Tibial nerve (tissue), 3 donors: ENCODE data around the gene SYTL3.

Experiments used
- CTCF ChIP-seq, 5 experiments: fragments of 200-600 bp in 3 of 5; fragments of 450-650 bp in 2 of 5; sonication (generic) in 3 of 5; IDR thresholded peaks; one replicate each; pipeline ENCODE4 v1.5.1; 2016 to 2019; ENCODE audit warnings: antibody characterized with exemption in 5 of 5, mild to moderate bottlenecking in 3 of 5, moderate library complexity in 2 of 5
- POLR2A ChIP-seq, 2 donors: fragments of 450-650 bp; IDR thresholded peaks; one replicate each; pipeline ENCODE4 v1.6.1; 2017; ENCODE audit warnings: antibody characterized with exemption in 2 of 2, mild to moderate bottlenecking in 2 of 2, moderate library complexity in 2 of 2

GRCh38 chr6:158624684-158625682 lies 24.9 kb upstream of the SYTL3 start:
- TF ChIP-seq CTCF (IDR thresholded peaks at IDR 0.05) (no peak), POLR2A (IDR thresholded peaks at IDR 0.05) (no peak)
